Measurements from ENCODE around the gene SHANK1. TPM values are rescaled to one million over a fixed set of nuclear protein-coding genes. Genes with fewer than 3 reads are reported as not detected.
"Not testable (repeated sequence)": the region's sequence is repeated elsewhere in the genome, so short reads cannot be mapped to it uniquely, and the experiment has no call there.

SHANK1 gene
- total RNA-seq, 1 experiment from 2014 or later: 0.47 TPM

DNA sequence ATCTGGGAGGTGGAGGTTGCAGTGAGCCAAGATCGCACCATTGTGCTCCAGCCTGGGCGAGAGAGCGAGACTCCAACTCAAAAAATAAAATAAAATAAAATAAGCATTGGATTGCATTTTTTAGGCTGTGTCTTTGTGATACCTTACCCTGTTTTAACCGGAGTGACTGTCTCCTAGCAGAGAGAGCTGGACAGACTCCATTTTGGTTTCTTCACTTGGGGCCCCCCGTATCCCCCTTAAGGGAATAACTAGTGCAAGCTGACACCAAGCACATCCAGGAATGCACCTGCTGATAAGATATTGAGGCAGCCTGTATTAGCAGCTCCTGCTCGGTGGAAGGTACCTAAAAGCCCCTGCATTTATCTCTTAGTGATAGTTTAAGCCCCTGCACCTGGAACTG is 29.9 kb upstream of the SHANK1 start:
- BruUV-seq (replicated peaks): no TSS peak
- intact Hi-C loops (cut with micrococcal nuclease): no loop called here
- H3K9me2 ChIP-seq (replicated peaks; ENCODE audit: low read length): no peaks in the 10 kb centered on the region
- H3K27me3 ChIP-seq (ENCODE audit: low read length): peaks cover 27% of the 10 kb centered on the region
- no peaks in the 10 kb centered on the region for H3K4me1 ChIP-seq (ENCODE audit: insufficient read depth, low read length)
- H2AFZ ChIP-seq (ENCODE audit: low read length): no peak overlapping the region
- no peaks in the 10 kb centered on the region for H3K79me2 ChIP-seq (ENCODE audit: low read length)
- ChIA-PET POLR2A (ENCODE audit: unreplicated experiment) (no interaction called here), CTCF (no interaction called here)
- H3K9me3 ChIP-seq (ENCODE audit: low read length): no peaks in the 10 kb centered on the region
- no peak for TF ChIP-seq EZH2 (IDR thresholded peaks at IDR 0.05; ENCODE audit: low read length, unreplicated experiment)
- TF ChIP-seq CTCF (conservative IDR thresholded peaks at IDR 0.05; ENCODE audit: low read depth, low read length): no peak
- TF ChIP-seq EZH2phosphoT487 (IDR thresholded peaks at IDR 0.05; ENCODE audit: borderline replicate concordance, low read length): no peak
- no peak overlapping the region for H3K9ac ChIP-seq (ENCODE audit: low read length)
- no peak overlapping the region for H3K4me3 ChIP-seq (ENCODE audit: low read length)
- no peaks in the 10 kb centered on the region for H4K20me1 ChIP-seq (ENCODE audit: low read length)
- DNase-seq (no peak), ATAC-seq (no peak)
- no peak overlapping the region for H3K27ac ChIP-seq (ENCODE audit: low read length)
- no peak overlapping the region for H3K4me2 ChIP-seq (ENCODE audit: low read length)
- H3F3A ChIP-seq (ENCODE audit: low read length, unreplicated experiment): no peaks in the 10 kb centered on the region
- H3K36me3 ChIP-seq (ENCODE audit: low read depth, low read length): no peaks in the 10 kb centered on the region

DNA sequence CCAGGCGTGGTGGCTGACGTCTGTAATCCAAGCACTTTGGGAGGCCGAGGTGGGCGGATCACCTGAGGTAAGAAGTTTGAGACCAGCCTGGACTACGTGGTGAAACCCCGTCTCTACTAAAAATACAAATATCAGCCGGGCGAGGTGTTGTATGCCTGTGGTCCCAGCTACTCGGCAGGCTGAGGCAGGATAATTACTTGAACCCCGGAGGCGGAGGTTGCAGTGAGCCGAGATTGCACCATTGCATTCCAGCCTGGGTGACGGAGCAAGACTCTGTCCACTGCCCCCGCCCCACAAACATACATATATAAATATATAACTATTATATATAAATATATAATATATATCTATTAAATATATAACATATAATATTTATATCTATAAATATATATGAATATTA is 27.5 kb upstream of the SHANK1 start:
- H3K4me1 ChIP-seq (ENCODE audit: insufficient read depth, low read length); BruUV-seq (replicated peaks); H3K79me2 ChIP-seq (ENCODE audit: low read length); H3F3A ChIP-seq (ENCODE audit: low read length, unreplicated experiment); ATAC-seq; H4K20me1 ChIP-seq (ENCODE audit: low read length); H3K4me2 ChIP-seq (ENCODE audit: low read length); H3K36me3 ChIP-seq (ENCODE audit: low read depth, low read length); H3K4me3 ChIP-seq (ENCODE audit: low read length); H3K9me2 ChIP-seq (replicated peaks; ENCODE audit: low read length); H3K27ac ChIP-seq (ENCODE audit: low read length); H3K9ac ChIP-seq (ENCODE audit: low read length); POLR2A ChIA-PET (ENCODE audit: unreplicated experiment); intact Hi-C loops (cut with micrococcal nuclease); H2AFZ ChIP-seq (ENCODE audit: low read length); H3K9me3 ChIP-seq (ENCODE audit: low read length); DNase-seq; CTCF ChIA-PET: not testable (repeated sequence)
- H3K27me3 ChIP-seq (ENCODE audit: low read length): peaks cover 15% of the 10 kb centered on the region

DNA sequence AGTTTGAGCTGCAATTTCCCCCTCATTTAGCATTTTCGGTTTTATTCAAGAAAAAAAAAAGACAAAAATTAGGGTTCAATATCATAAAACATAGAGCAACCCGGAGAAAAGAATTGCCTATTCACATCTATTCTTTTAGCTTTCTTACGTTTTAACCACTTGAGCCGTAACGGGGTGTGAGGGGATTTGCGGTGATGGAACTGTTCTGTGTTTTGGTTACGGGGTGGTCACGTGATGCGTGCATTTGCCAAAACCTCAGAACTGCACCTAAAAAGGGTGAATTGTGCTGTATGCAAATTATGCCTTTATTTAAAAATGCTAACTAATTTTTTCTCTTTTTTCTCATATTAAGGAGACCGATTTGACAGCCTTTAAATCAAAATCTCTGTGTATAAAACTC is 25.6 kb upstream of the SHANK1 start:
- H3K27me3 ChIP-seq (ENCODE audit: low read length): peaks cover 21% of the 10 kb centered on the region; the same call in 1 of the 2 replicates
- no peaks in the 10 kb centered on the region for H3K9me3 ChIP-seq (ENCODE audit: low read length)
- ATAC-seq (no peak), DNase-seq (no peak)
- H3K36me3 ChIP-seq (ENCODE audit: low read depth, low read length): no peaks in the 10 kb centered on the region
- H2AFZ ChIP-seq (ENCODE audit: low read length): no peak overlapping the region
- intact Hi-C loops (cut with micrococcal nuclease): no loop called here
- no peaks in the 10 kb centered on the region for H3F3A ChIP-seq (ENCODE audit: low read length, unreplicated experiment)
- no peak overlapping the region for H3K4me3 ChIP-seq (ENCODE audit: low read length)
- H3K9me2 ChIP-seq (replicated peaks; ENCODE audit: low read length): no peaks in the 10 kb centered on the region
- no peaks in the 10 kb centered on the region for H3K4me1 ChIP-seq (ENCODE audit: insufficient read depth, low read length)
- H4K20me1 ChIP-seq (ENCODE audit: low read length): no peaks in the 10 kb centered on the region
- no peaks in the 10 kb centered on the region for H3K79me2 ChIP-seq (ENCODE audit: low read length)
- H3K4me2 ChIP-seq (ENCODE audit: low read length): no peak overlapping the region
- BruUV-seq (replicated peaks): no TSS peak
- CTCF ChIA-PET: no interaction called here
- no peak for TF ChIP-seq CTCF (conservative IDR thresholded peaks at IDR 0.05; ENCODE audit: low read depth, low read length)
- no peak for TF ChIP-seq EZH2phosphoT487 (IDR thresholded peaks at IDR 0.05; ENCODE audit: borderline replicate concordance, low read length)
- no peak for TF ChIP-seq EZH2 (IDR thresholded peaks at IDR 0.05; ENCODE audit: low read length, unreplicated experiment)
- no peak overlapping the region for H3K9ac ChIP-seq (ENCODE audit: low read length)
- H3K27ac ChIP-seq (ENCODE audit: low read length): no peak overlapping the region
- POLR2A ChIA-PET (ENCODE audit: unreplicated experiment): no interaction called here
